ENCODE results near the gene ULK4.

- no peak for TF ChIP-seq CTCF (IDR thresholded peaks at IDR 0.05)
- TF ChIP-seq REST (IDR thresholded peaks at IDR 0.05; ENCODE audit: low read depth, low read length) = no peak
- no peak for TF ChIP-seq EZH2phosphoT487 (IDR thresholded peaks at IDR 0.05; ENCODE audit: borderline replicate concordance, low read depth)
- TF ChIP-seq YY1 (IDR thresholded peaks at IDR 0.05; ENCODE audit: low read depth) = no peak
- TF ChIP-seq RCOR1 (IDR thresholded peaks at IDR 0.05; ENCODE audit: low read length) = no peak
- TF ChIP-seq TAF1 (IDR thresholded peaks at IDR 0.05; ENCODE audit: borderline replicate concordance, low read depth, low read length) = no peak
- no peak for TF ChIP-seq SIN3A (IDR thresholded peaks at IDR 0.05; ENCODE audit: borderline replicate concordance, low read depth, low read length)
- no peak for TF ChIP-seq RAD21 (IDR thresholded peaks at IDR 0.05; ENCODE audit: low read length)
- TF ChIP-seq EP300 (IDR thresholded peaks at IDR 0.05; ENCODE audit: borderline replicate concordance in 1 of 2, low read depth in 1 of 2, low read length in 1 of 2) = no peak
- TF ChIP-seq POLR2AphosphoS5 (IDR thresholded peaks at IDR 0.05; ENCODE audit: low read depth, low read length) = no peak
Observed at GRCh38 chr3:41987627-41988026, 25.7 kb upstream of the ULK4 start.
